GM19193 (cell line): ENCODE results near the gene BMP3.

Source experiments
- POLR2A ChIP-seq: IDR thresholded peaks from 4 replicates; pipeline ENCODE4 v1.6.1; 2011; ENCODE audit not compliant: insufficient read depth, insufficient read length; ENCODE audit errors: extremely low read depth

BMP3 gene

GRCh38 chr4:81032771-81033684 is 2.5 kb downstream of the BMP3 start:
- TF ChIP-seq POLR2A = no peak

GRCh38 chr4:81038636-81039350 is 8.3 kb downstream of the BMP3 start:
- no peak for TF ChIP-seq POLR2A

GRCh38 chr4:81039351-81039972 is 9.0 kb downstream of the BMP3 start:
- no peak for TF ChIP-seq POLR2A

- TF ChIP-seq POLR2A = no peak
Observed at GRCh38 chr4:81040012-81040659, 9.6 kb downstream of the BMP3 start.

GRCh38 chr4:81042578-81043365 is 12.3 kb downstream of the BMP3 start:
- TF ChIP-seq POLR2A = no peak

GRCh38 chr4:81049330-81049729 is 18.8 kb downstream of the BMP3 start:
- TF ChIP-seq POLR2A = no peak

- TF ChIP-seq POLR2A = no peak
Observed at GRCh38 chr4:81049907-81050306, 19.4 kb downstream of the BMP3 start.

DNA sequence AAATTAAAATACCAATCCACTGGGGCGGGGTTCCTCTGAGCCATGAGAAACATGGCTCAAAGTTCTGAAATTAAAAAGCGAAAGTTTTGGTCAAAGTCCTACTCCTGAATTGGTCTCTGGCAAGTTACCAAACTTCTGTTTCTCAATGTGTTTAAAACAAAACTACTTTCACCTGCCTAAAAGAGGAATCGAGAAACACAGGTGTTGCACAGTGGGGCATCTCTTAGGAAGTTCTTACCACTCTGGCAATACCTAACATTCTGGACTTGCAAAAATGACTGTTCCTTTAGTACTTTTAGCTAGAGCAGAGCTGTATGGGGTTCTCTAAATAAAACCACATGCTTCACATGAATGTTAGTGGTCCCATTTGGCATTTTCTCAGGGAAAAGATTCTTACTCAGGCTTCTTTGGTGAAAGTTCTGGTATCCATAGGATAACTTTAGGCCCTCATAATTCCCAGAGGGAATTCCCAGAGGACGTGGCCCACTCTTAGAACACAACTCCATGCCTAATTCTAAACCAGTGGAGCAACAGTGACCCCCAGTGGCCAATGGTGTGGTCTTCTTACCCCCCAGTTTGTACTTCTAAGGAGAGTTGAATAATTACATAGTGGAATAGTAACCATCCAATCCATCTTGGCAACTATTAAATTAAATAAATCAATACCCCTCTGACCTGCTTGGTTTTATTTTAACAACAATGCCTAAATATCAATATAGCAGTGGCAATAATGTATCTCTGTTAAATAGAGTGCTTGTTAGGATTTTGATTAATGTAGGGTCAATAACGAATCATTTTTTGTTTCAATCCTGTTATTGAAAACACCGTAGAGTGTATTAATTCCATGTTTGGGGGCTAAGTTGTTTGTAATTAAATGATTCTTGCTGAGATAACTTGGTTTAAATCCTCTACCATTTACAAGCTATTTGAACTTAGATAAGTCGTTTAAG is 21.9 kb downstream of the BMP3 start:
- TF ChIP-seq POLR2A = no peak

DNA sequence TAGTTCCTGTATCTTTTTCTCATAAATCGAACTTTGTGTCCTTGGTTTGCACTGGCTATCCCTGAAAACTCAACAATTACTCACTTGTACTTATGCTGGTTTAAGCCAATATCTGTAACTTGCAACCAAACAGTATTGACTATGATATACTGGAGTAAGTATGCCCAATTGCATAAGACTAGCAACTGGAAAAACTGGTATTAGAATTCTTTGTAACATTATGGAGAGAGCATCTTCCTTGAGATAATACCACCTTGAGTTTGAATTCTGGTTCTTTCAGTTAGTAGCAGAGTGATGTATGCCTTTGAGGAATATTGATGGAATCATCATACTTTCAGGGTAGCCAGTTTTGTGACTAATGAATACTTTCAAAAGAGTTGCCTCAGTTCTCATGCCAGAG is 28.1 kb downstream of the BMP3 start:
- TF ChIP-seq POLR2A = no peak

- no peak for TF ChIP-seq POLR2A
Observed at GRCh38 chr4:81060587-81061343, 30.3 kb downstream of the BMP3 start.

GRCh38 chr4:81061344-81061730 is 30.8 kb downstream of the BMP3 start:
- TF ChIP-seq POLR2A = no peak

DNA sequence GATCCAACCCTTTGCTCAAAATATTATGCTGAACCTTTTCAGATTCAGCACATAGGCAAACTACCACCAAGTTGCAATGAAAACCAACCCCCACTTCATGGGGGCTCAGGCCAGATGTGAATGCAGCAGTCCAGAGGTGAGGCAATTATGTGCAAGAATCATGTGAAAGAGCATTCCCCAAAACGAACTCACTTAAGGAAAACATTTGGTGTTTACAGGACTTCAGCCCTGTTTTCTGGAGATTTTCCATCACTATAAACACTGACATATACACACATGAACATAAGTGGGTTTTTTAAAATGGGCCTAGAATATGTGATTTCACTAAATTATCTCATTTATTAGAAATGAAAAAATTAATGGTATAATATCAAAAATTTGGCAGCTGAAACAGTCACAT is 31.5 kb downstream of the BMP3 start:
- no peak for TF ChIP-seq POLR2A
